Esophagus muscularis mucosa (tissue), 3 donors: ENCODE measurements around the gene CNPPD1.

Experiments
- CTCF ChIP-seq, 3 experiments: fragments of 200-600 bp in 2 of 3; fragments of 450-650 bp in 1 of 3; sonication (generic) in 2 of 3; IDR thresholded peaks; one replicate each; pipeline ENCODE4 v1.5.1; 2017 to 2019; ENCODE audit warnings: antibody characterized with exemption in 3 of 3, mild to moderate bottlenecking in 2 of 3, moderate library complexity in 1 of 3
- EP300 ChIP-seq: sonication (generic); formaldehyde crosslinking; IDR thresholded peaks from one replicate; pipeline ENCODE4 v1.6.1; 2017; ENCODE audit warnings: antibody characterized with exemption

- TF ChIP-seq CTCF (IDR thresholded peaks at IDR 0.05), result no peak
- TF ChIP-seq EP300, result no peak
Observed at GRCh38 chr2:219122202-219122980, 54.3 kb downstream of the CNPPD1 start.
